Lower lobe of right lung (tissue), 2 donors: ENCODE data around the gene FSTL1. TPM values are rescaled to one million over a fixed set of nuclear protein-coding genes. Genes with fewer than 3 reads are reported as not detected.

Experiments used
- ATAC-seq, 2 donors: fragments of 200-7000 bp; cut with Tn5 transposase; one replicate each; pipeline ENCODE4 v1.9.1; 2020 to 2022; ENCODE audit warnings: mild to moderate bottlenecking in 2 of 2, moderate library complexity in 2 of 2
- DNase-seq: peaks from one replicate; pipeline ENCODE4 v3.0.0-alpha.2; 2020
- H3K27ac ChIP-seq: fragments of 200-600 bp; one replicate; pipeline ENCODE4 v1.8.0; 2022
- H3K27me3 ChIP-seq: fragments of 200-600 bp; one replicate; pipeline ENCODE4 v1.8.0; 2022; ENCODE audit warnings: low read depth
- H3K36me3 ChIP-seq: fragments of 200-600 bp; one replicate; pipeline ENCODE4 v1.8.0; 2022; ENCODE audit warnings: mild to moderate bottlenecking
- H3K4me1 ChIP-seq: fragments of 200-600 bp; one replicate; pipeline ENCODE4 v1.8.0; 2022
- H3K4me3 ChIP-seq: fragments of 200-600 bp; one replicate; pipeline ENCODE4 v1.8.0; 2022; ENCODE audit warnings: mild to moderate bottlenecking
- H3K9me3 ChIP-seq: fragments of 200-600 bp; one replicate; pipeline ENCODE4 v1.8.0; 2022
- intact Hi-C: fragments of 100-400 bp; cut with DNase I; formaldehyde crosslinking; loops from one replicate; pipeline ENCODE4 v1.11.0; 2022
- total RNA-seq: library from RNA; stranded (reverse); fragmentation: NEBNext Ultra II Directional; extraction: Animal tissue kit (Norgen Biotek cat#: 25700); gene quantifications from one replicate; pipeline ENCODE4 v1.2.1, GENCODE V29; 2021
- TF ChIP-seq, protein P1 (sequence below): fragments of 200-600 bp; IDR thresholded peaks from one replicate; pipeline ENCODE4 v1.8.0; 2022; ENCODE audit warnings: antibody characterized with exemption, mild to moderate bottlenecking
- donor health status: DM: no; HTN: yes; CAD: no; lungs with severe emphysema.

FSTL1 gene
- total RNA-seq, 1 donor from 2014 or later, result 233 TPM

DNA sequence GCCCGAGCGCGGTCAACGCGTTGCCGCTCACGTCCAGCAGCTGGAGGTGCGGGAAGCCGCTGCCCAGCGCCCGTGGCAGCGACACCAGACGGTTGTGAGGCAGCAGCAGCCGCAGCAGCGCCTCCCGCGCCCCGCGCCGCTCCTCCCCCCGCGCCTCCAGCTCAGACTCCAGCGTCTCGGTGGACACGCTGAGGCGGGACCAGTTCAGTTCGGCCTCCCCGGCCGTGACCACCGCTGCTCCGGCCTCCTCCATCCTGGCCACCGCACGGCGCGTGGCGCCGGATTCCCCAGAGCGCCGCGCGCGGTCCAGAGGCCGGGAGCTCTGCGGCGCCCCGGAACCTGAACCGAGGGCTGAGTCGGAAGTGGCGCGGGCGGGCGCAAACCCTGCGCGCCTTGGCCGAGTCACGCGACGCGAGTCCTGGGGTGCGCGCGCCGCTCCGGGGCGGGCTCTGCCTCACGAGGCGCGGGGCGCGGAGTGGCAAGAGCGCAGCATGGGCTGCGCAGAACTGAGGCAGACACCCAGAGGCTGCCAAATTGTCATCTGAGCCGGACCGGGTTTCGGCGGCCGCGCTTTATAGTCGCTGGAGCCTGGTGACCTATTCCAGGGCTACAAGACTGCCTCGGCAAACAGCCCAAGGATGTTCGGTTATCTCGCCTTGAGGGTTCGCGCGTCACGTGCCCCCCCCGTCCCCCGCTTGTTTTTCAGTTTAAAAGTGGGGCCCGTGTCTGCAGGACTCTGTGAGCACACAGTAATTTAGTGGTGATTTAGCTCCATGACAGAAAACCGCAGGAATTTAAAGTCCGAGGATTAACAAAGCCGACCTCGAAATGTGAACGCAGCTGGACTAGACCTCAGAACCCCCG is 101.6 kb downstream of the FSTL1 start, which contains the start of gene LRRC58:
Gene LRRC58, minus strand, starts transcription at position 364 of the 864 bp plus-strand sequence. Its CDS starts 111 bp downstream, at position 253.
- DNase-seq (peak; percentile 95), ATAC-seq (peak; percentile 98 to 99)
- no peaks in the 10 kb centered on the region for H3K9me3 ChIP-seq
- no peaks in the 10 kb centered on the region for H3K27me3 ChIP-seq
- H3K36me3 ChIP-seq, result no peaks in the 10 kb centered on the region
- TF ChIP-seq, protein P1, sequence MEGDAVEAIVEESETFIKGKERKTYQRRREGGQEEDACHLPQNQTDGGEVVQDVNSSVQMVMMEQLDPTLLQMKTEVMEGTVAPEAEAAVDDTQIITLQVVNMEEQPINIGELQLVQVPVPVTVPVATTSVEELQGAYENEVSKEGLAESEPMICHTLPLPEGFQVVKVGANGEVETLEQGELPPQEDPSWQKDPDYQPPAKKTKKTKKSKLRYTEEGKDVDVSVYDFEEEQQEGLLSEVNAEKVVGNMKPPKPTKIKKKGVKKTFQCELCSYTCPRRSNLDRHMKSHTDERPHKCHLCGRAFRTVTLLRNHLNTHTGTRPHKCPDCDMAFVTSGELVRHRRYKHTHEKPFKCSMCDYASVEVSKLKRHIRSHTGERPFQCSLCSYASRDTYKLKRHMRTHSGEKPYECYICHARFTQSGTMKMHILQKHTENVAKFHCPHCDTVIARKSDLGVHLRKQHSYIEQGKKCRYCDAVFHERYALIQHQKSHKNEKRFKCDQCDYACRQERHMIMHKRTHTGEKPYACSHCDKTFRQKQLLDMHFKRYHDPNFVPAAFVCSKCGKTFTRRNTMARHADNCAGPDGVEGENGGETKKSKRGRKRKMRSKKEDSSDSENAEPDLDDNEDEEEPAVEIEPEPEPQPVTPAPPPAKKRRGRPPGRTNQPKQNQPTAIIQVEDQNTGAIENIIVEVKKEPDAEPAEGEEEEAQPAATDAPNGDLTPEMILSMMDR, result peak; percentile 46
- H3K4me3 ChIP-seq, result peak within 1 kb of the TSS; percentile 76
- H3K27ac ChIP-seq, result peak within 1 kb of the TSS; percentile 92
- intact Hi-C loops, result no loop called here
- peaks cover 51% of the 10 kb centered on the region for H3K4me1 ChIP-seq

DNA sequence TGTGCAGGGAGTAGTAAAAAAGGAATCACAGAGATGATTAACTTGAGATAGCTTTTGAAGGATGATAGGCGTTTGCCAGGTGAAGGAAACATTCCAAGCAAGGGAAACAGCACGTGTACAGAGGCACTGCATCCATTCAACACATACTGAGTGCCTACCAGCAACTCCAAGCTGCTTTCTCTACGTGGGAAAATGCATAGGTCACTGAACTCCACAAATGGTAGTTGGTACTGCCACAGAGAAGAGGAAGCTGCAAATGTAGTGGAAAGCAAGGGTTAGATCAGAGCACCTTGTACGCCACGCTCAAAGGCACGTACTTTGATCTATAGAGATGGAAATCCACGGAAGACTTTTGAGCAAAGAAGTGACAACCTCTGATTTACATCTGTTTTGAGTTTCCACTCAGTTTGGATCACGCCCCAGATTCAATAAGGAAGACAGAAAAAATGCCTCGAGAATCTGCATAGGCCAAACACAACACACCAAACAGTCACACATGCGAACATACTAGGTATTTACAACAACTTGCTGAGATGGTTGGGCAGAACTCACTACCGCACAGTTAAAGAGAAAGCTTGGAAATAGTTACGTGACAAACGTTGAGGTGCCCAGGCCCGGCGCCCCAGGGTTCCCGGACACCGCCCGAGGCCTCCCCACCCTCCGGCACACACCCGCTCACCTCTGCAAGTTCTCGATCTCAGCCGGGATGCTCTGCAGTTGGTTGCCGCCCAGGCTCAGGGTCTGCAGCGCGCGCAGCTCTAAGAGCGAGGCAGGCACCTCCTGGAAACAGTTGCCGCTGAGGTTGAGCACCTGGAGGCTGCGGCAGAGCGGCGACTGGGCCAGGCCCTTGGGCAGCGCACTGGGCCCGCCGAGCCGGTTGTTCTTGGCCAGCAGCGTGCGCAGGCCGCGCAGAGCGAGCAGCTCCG is 102.5 kb downstream of the FSTL1 start:
- ATAC-seq (peak in 1 of 2 donors; percentile 79), DNase-seq (no peak)
- H3K4me1 ChIP-seq, result peaks cover 52% of the 10 kb centered on the region

GRCh38 chr3:120344349-120344748 is 106.4 kb downstream of the FSTL1 start:
- no peaks in the 10 kb centered on the region for H3K36me3 ChIP-seq
- DNase-seq (no peak), ATAC-seq (no peak)
- peaks cover 2% of the 10 kb centered on the region for H3K9me3 ChIP-seq
- H3K27ac ChIP-seq, result no peak overlapping the region
- TF ChIP-seq, protein P1, result no peak
- intact Hi-C loops, result no loop called here
- H3K4me1 ChIP-seq, result peaks cover 40% of the 10 kb centered on the region
- no peaks in the 10 kb centered on the region for H3K27me3 ChIP-seq
- no peak overlapping the region for H3K4me3 ChIP-seq

More for the DNA sequence above, 102.5 kb downstream of the FSTL1 start:
- no peaks in the 10 kb centered on the region for H3K36me3 ChIP-seq
- intact Hi-C loops, result no loop called here
- TF ChIP-seq, protein P1, result no peak
- no peaks in the 10 kb centered on the region for H3K9me3 ChIP-seq
- peak overlapping the region; percentile 92 for H3K27ac ChIP-seq
- H3K4me3 ChIP-seq, result peak overlapping the region; percentile 76
- H3K27me3 ChIP-seq, result no peaks in the 10 kb centered on the region

Other genes with a start within 250 kb of the FSTL1 start
- gene GPR156, start 165.8 kb downstream of the FSTL1 start, total RNA-seq, result 0.32 TPM
- gene LRRC58, start 101.6 kb downstream of the FSTL1 start, total RNA-seq, result 19.5 TPM
- gene NDUFB4, start 145.3 kb upstream of the FSTL1 start, total RNA-seq, result 100 TPM
- gene HGD, start 231.2 kb upstream of the FSTL1 start, total RNA-seq, result 1.7 TPM